T-helper 2 cell (primary cell): ENCODE measurements around the gene LRFN4.

Experiments used
- DNase-seq, 5 experiments: peaks; one replicate each; pipeline versions ENCODE4 v3.0.0 to v3.0.0-alpha.2; 2012 to 2022

LRFN4 gene

DNA sequence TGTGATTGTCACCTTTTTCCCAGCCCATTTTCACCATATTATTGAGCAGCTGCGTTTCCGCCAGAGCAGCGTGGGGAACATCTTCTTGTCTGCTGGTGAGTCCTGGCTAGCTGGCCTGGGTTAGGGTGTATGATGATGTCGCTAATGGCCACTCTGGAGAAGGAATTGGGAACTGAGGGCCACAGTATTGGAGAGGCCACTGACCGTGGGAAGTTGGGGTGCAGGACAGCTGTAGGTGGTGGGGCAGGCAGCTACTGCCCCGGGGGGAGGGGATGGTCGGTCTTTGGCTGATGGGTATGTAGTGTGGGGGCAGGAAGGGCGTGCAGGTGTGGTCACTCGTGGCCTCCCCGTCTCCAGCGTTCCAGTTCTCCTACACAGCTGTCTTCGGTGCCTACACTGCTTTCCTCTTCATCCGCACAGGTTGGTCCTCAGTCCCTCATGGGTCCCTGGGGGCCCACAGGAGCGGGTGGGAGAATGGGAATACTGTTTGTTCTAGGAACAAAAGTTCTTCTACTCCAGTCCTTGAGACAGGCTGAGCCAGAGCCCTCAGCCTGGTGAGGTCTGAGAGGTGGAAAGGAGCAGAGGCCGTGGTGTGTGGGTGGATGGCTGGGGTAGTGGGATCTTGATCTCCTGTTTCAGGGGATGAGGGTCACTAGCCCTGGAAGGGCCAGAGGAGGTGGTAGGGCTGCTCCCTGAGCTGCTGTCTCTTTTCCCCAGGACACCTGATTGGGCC lies 11.6 kb upstream of the LRFN4 start:
- DNase-seq, result no peak

- DNase-seq, result no peak
Observed at GRCh38 chr11:66845876-66846212, 11.0 kb upstream of the LRFN4 start.

DNA sequence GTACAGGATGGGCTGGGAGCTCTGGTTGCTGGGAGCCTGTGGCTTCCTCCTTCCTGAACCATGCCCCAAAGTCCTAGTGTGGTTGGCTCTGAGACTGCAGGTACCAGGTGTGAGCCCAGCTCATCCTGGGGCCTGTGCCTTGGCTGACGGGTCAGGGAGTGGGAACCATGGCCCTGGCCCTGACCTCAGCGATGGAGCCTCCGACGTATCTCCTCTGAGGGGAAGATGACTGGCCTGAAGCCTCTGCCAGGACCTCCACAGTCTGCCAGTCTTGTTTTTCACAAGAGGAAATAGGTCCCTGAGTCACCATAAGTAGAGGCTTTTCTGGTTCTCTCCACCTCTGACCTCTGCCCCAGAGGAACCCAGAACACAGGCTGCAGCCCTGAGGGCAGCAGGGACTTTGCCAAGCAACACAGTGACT lies 10.2 kb upstream of the LRFN4 start:
- no peak for DNase-seq

DNA sequence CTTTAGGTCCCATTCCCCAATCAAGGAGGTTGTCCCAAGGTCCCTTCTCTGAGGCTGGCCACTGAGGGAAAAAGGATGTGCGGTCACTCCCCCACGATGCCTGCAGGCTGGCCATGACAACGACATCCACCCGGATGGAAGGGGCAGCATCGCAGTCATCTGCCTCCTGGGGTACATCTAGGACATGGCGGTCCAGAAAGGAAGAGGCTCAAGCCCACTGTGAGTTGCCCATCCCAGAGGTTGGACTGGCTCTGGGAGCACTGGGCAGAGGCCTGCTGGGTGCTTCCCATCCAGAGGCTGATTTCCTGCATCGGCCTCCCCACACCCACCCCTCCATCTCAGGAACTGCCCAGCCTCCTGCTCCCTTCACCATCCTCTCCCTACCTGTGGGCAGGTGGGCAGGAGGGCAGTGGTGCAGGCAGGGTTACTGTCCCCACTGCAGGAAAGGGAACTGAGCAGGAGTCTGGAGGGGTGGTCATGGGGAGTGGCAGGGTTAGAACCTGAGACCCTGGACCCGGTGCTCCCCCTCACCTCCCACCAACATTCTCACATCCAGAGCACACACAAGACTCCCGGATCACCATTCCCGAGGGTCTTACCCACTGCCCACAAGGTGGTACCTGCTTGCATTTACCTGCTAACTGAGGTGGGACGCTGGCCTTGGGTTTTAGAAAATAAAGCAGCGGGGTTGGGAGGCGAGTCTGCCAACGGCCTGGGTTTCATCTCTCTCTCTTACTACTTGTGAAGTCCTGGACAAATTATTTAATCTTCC lies 9.2 kb upstream of the LRFN4 start:
- DNase-seq, result no peak

DNA sequence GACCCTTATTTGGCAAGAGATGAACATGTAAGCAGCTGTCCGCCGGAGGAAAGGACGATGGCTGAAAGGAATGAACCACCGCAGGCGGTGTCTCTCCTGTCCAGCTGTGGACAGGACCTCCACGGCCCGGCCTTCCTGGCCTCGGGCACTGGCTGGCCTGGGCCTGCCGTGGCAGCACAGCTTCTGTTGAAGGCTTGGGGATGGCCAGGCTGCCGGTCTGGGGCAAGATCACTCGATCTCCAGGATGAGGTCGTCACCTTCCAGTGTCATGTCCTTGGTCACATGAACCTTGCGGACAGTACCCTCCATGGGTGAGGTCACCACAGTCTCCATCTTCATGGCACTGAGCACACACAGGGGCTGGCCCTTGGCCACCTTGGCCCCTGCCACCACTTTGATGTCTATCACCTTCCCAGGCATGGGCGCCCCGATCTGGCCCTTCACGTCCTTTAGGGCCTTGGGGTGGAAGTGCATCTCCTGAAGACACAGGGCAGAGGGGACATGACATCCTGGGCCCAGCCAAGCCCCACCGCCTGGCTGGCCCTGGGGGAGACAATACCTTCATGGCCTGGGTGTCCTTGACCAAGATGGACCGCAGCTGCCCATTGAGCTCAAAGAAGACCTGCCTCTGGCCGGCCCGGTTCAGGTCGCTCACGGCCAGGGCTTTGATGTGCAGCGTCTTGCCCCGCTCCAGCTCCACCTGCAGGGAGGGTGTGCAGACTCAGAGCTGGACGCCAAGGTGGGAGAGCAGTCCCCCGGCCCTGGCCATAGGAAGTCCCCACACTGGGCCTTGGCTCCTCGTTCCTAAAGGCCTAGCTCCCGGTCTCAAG lies 8.0 kb upstream of the LRFN4 start:
- no peak for DNase-seq

- no peak for DNase-seq
Observed at GRCh38 chr11:66849501-66850234, 7.2 kb upstream of the LRFN4 start.

GRCh38 chr11:66850235-66850587 lies 6.7 kb upstream of the LRFN4 start:
- DNase-seq, result no peak

DNA sequence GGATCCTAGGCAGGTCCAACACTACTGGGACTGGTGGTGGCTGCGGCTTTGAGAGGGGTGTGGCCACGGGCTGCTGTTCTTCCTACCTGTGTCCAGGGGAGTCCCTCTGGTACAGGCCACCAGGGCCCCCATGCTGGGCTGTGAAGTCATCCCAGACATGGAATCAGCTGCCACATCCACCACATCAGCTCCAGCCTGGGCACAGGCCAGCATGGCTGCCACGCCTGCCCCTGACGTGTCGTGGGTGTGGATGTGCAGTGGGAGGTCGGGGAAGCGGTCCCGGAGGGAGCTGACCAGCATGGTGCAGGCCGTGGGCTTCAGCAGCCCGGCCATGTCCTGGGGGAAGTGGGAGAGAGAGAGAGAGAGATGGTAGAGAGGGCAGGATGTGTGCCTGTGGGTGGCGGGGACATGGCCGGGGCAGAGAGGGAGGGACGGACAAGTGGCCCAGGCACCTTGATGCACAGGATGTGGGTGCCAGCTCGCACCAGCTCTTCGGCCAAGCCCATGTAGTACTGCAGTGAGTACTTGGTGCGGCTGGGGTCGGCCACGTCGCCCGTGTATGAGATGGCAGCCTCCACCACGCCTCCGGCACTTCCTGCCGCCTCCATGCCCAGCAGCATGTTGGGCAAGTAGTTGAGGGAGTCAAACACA lies 6.2 kb upstream of the LRFN4 start:
- DNase-seq, result no peak

DNA sequence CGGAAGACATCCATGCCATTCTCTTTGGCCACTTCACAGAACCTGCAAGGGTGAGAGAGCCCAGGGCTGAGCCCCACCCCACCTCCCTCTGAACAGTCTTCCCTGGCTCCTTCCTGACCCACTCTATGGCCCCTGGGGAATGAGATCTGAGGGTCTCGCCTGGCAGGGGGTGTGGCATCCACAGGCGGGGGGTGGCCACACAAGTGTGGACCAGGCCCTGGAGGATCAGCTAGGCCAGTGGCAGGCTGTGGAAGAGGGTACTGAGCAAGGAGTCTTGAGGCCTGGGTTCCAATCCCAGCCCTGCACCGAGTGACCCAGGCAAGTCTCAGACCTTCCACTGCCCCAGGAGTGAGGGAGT lies 5.6 kb upstream of the LRFN4 start:
- no peak for DNase-seq

- DNase-seq, result peak in 1 of 5 experiments; percentile 68
Observed at GRCh38 chr11:66851698-66852465, 5.0 kb upstream of the LRFN4 start.

GRCh38 chr11:66852466-66853241 lies 4.2 kb upstream of the LRFN4 start:
- no peak for DNase-seq

- no peak for DNase-seq
Observed at GRCh38 chr11:66853242-66854229, 3.3 kb upstream of the LRFN4 start.

- DNase-seq, result no peak
Observed at GRCh38 chr11:66854231-66854661, 2.6 kb upstream of the LRFN4 start.

GRCh38 chr11:66854729-66855211 lies 2.1 kb upstream of the LRFN4 start:
- DNase-seq, result no peak

- peak; percentile 65 to 89 (median 76) for DNase-seq
Observed at GRCh38 chr11:66855574-66856495, 1.0 kb upstream of the LRFN4 start.

DNA sequence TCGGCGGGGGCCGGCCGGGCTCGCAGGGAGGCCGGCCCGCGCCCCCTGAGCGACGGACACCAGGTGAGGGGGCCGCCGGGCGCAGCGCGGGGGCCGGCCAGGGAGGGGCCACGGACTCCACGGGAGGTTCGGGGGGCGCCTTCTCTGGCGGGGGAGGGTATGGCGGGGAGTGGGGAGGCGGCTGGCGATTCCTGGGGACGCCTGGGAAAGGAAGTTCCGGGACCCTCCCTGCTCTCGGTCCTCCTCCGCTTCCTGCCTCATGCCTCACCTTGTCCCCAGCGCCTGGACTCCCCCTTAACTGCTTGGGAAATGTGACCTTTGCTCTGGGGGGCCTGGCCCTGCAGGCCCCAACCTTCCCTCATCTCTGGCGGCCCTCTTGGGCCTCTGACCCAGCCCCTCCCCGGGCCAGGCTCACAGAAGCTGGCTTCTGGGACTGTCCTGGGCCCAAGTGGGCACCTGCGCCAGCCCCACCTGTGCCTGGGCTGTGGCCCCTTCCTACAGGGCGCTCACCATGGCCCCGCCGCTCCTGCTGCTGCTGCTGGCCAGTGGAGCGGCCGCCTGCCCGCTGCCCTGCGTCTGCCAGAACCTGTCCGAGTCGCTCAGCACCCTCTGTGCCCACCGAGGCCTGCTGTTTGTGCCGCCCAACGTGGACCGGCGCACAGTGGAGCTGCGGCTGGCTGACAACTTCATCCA lies 516 bp downstream of the LRFN4 start:
- no peak for DNase-seq

DNA sequence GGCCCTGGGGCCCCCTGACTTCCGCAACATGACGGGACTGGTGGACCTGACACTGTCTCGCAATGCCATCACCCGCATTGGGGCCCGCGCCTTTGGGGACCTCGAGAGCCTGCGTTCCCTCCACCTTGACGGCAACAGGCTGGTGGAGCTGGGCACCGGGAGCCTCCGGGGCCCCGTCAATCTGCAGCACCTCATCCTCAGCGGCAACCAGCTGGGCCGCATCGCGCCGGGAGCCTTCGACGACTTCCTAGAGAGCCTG lies 992 bp downstream of the LRFN4 start:
- no peak for DNase-seq
